ENCODE measurements around the gene USP21.

DNA sequence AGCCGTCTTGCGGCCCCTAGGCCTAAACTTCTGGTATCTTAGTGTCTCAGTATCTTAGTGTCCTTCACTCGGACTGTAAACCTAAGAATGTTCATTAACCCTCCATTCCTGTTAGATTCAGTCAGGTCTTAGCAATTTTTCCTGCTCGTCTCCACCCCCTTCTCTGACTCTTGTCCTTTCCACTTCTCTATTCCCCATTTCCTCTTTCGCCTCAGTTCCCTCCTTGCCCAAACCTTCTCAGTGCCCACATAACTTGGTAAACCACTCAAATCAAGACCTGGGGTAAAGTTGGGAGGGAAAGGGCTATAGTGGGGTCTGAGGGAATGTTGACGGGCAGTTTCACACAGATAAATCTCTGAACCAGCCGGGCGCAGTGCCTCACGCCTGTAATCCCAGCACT lies 55.1 kb downstream of the USP21 start:
- TF ChIP-seq, protein P1, sequence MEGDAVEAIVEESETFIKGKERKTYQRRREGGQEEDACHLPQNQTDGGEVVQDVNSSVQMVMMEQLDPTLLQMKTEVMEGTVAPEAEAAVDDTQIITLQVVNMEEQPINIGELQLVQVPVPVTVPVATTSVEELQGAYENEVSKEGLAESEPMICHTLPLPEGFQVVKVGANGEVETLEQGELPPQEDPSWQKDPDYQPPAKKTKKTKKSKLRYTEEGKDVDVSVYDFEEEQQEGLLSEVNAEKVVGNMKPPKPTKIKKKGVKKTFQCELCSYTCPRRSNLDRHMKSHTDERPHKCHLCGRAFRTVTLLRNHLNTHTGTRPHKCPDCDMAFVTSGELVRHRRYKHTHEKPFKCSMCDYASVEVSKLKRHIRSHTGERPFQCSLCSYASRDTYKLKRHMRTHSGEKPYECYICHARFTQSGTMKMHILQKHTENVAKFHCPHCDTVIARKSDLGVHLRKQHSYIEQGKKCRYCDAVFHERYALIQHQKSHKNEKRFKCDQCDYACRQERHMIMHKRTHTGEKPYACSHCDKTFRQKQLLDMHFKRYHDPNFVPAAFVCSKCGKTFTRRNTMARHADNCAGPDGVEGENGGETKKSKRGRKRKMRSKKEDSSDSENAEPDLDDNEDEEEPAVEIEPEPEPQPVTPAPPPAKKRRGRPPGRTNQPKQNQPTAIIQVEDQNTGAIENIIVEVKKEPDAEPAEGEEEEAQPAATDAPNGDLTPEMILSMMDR (conservative IDR thresholded peaks at IDR 0.05) = no peak
- no peak for TF ChIP-seq ZFX (IDR thresholded peaks at IDR 0.05)

Measured in C4-2B (cell line).